ENCODE results near the gene FOXE3.
A peak's percentile ranks its signal among the peaks of the same experiment; 100 is the strongest.

FOXE3 gene

DNA sequence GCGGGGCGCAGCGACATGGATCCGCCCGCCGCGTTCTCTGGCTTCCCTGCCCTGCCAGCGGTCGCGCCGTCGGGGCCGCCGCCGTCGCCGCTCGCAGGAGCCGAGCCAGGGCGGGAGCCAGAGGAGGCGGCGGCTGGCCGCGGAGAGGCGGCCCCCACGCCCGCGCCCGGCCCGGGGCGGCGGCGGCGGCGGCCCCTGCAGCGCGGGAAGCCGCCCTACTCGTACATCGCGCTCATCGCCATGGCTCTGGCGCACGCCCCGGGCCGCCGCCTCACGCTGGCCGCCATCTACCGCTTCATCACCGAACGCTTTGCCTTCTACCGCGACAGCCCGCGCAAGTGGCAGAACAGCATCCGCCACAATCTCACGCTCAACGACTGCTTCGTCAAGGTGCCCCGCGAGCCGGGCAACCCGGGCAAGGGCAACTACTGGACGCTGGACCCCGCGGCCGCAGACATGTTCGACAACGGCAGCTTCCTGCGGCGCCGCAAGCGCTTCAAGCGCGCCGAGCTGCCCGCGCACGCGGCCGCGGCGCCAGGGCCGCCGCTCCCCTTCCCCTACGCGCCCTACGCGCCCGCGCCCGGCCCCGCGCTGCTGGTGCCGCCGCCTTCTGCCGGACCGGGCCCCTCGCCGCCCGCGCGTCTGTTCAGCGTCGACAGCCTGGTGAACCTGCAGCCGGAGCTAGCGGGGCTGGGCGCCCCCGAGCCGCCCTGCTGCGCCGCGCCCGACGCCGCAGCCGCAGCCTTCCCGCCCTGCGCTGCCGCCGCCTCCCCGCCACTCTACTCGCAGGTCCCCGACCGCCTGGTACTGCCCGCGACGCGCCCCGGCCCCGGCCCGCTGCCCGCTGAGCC, 459 bp downstream of the FOXE3 start:
- H3K36me3 Mint-ChIP-seq (ENCODE audit: low read depth): no peaks in the 10 kb centered on the region
- H3K27ac Mint-ChIP-seq: no peak overlapping the region
- peaks cover 3% of the 10 kb centered on the region for H3K4me1 Mint-ChIP-seq
- DNase-seq (no peak), ATAC-seq (peak; percentile 40)
- no peaks in the 10 kb centered on the region for H3K9me3 Mint-ChIP-seq
- peaks cover 51% of the 10 kb centered on the region for H3K27me3 Mint-ChIP-seq
- H3K4me3 Mint-ChIP-seq: no peak overlapping the region

DNA sequence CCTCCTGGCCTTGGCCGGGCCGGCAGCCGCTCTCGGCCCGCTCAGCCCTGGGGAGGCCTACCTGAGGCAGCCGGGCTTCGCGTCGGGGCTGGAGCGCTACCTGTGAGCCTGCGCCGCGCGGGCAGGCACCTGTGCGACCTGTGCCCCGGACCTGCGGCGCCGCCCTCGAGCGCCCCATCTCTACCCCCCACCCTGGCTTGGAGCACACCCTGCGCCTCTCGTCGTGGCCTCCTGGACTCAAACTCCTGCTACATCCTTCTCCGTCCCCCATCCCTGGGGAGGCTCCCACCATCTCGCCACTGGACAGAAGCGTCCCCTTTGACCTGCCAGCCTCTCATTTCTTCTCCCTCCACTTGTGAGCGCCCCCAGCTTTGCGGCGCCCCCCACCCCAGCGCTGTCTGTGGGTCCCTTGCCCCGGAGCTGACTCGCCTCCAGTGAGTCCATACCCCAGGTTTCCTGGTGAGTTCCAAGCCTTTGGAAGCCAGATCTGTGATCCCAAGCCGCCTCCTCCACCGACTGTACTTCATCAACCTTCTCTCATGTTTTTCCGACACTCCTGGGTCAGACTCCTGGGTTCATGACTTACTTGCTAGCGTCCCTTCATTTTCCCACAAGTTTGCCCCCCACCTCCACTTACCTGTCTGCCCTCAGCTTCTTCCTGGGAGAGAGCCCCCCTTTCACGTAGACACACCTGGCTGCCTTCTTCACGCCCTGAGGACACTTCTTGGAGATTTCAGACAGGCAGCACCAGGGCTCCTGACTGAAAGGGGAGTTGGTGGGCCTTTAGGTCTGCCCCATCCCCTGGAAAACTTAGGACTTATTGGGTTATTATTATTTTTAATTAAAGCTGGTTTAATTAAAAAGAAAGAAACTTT, 1.3 kb downstream of the FOXE3 start:
- H3K4me1 Mint-ChIP-seq: peaks cover 3% of the 10 kb centered on the region
- ATAC-seq (peak; percentile 12), DNase-seq (no peak)
- no peaks in the 10 kb centered on the region for H3K9me3 Mint-ChIP-seq
- peaks cover 52% of the 10 kb centered on the region for H3K27me3 Mint-ChIP-seq
- peak overlapping the region; percentile 19 for H3K4me3 Mint-ChIP-seq
- no peaks in the 10 kb centered on the region for H3K36me3 Mint-ChIP-seq (ENCODE audit: low read depth)
- no peak overlapping the region for H3K27ac Mint-ChIP-seq

- H3K4me3 Mint-ChIP-seq: no peak overlapping the region
- DNase-seq: no peak
- no peak for ATAC-seq
- H3K27ac Mint-ChIP-seq: no peak overlapping the region
- H3K9me3 Mint-ChIP-seq: no peaks in the 10 kb centered on the region
- peaks cover 52% of the 10 kb centered on the region for H3K27me3 Mint-ChIP-seq
- no peaks in the 10 kb centered on the region for H3K36me3 Mint-ChIP-seq (ENCODE audit: low read depth)
- peaks cover 3% of the 10 kb centered on the region for H3K4me1 Mint-ChIP-seq
Measured at GRCh38 chr1:47418122-47418521, 2.0 kb downstream of the FOXE3 start.

DNA sequence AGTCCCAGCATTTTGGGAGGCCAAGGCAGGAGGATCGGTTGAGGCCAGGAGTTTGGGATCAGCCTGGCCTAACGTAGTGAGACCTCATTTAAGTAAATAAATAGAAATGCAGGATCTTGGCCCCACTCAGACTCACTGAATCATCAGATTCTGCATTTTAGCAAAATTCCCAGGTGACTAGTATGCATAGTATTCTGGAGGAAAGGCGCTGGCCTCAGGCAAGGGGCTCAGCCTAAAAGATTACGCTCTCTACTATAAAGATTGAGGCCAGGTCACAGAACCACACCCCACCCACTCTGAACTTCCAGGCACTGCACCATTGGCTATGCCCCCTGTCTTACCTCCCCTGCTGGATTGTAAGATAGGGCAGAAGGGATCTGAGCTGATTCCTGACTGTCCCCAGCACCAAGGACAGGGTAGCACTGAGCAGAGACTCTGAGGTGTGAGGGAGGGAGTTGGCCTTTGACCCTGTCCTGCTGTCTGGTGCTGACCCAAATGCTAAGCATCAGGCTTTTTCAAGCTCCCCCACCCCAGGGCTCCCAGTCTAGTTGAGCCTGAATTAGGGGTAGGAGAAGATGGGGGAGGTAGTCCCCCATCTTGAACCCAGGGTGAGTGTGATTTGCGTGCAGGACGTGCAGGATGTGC, 2.7 kb downstream of the FOXE3 start:
- H3K9me3 Mint-ChIP-seq: no peaks in the 10 kb centered on the region
- ATAC-seq (no peak), DNase-seq (no peak)
- peaks cover 51% of the 10 kb centered on the region for H3K27me3 Mint-ChIP-seq
- H3K27ac Mint-ChIP-seq: no peak overlapping the region
- H3K4me3 Mint-ChIP-seq: no peak overlapping the region
- no peaks in the 10 kb centered on the region for H3K36me3 Mint-ChIP-seq (ENCODE audit: low read depth)
- H3K4me1 Mint-ChIP-seq: peaks cover 3% of the 10 kb centered on the region

DNA sequence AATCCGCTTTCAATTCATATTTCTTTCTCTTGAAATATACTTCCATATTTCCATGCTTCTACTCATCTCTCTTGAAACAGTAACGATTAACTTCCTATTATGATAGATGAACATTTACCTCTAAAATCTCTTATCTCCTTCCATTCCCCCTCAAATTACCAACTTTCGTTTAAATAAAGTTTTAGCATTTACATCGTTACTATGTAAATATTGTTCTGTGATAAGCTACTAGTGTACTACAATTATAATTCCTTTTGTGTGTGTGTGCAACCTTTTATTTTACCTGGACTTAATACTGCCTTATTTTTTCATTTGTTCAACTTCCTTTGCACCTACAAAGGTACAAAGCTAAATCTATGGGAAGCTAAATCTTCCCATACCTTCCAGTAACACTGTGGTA, 4.5 kb downstream of the FOXE3 start:
- H3K4me1 Mint-ChIP-seq: peaks cover 3% of the 10 kb centered on the region
- H3K9me3 Mint-ChIP-seq: no peaks in the 10 kb centered on the region
- H3K27ac Mint-ChIP-seq: no peak overlapping the region
- no peak overlapping the region for H3K4me3 Mint-ChIP-seq
- peaks cover 43% of the 10 kb centered on the region for H3K27me3 Mint-ChIP-seq
- H3K36me3 Mint-ChIP-seq (ENCODE audit: low read depth): no peaks in the 10 kb centered on the region
- DNase-seq (no peak), ATAC-seq (no peak)

- Mint-ChIP-seq H3K27ac (no peak overlapping the region), H3K27me3 (peaks cover 21% of the 10 kb centered on the region), H3K4me3 (no peak overlapping the region), H3K4me1 (no peaks in the 10 kb centered on the region), H3K9me3 (no peaks in the 10 kb centered on the region), H3K36me3 (ENCODE audit: low read depth) (no peaks in the 10 kb centered on the region)
- ATAC-seq: no peak
- DNase-seq: no peak
Measured at GRCh38 chr1:47423872-47424271, 7.8 kb downstream of the FOXE3 start.

GRCh38 chr1:47424336-47424982, 8.4 kb downstream of the FOXE3 start:
- no peaks in the 10 kb centered on the region for H3K4me1 Mint-ChIP-seq
- no peaks in the 10 kb centered on the region for H3K36me3 Mint-ChIP-seq (ENCODE audit: low read depth)
- peaks cover 17% of the 10 kb centered on the region for H3K27me3 Mint-ChIP-seq
- no peak overlapping the region for H3K27ac Mint-ChIP-seq
- no peak overlapping the region for H3K4me3 Mint-ChIP-seq
- no peak for DNase-seq
- ATAC-seq: no peak
- H3K9me3 Mint-ChIP-seq: no peaks in the 10 kb centered on the region

DNA sequence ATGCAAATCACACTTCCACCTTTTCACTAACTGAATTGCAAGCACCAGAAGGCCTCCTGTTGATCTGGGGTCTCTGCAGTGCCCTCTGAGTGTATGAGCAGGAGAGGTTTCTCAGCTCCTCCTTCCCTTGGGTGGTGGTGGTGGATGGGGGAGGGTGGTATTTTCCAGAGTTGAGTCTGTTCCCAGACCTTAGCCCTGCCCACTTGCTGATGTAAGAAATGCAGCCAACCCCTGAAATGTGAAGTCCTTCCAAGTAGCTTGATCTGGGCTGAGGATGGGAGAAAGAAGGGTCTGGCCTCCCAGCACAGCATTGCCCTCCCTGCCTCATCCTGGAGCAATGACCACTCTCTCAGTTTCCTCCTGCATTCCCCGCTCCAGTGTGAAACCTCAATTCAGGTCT, 15.4 kb downstream of the FOXE3 start:
- Mint-ChIP-seq H3K27me3 (peaks cover 47% of the 10 kb centered on the region), H3K9me3 (no peaks in the 10 kb centered on the region), H3K4me1 (peaks cover 37% of the 10 kb centered on the region), H3K36me3 (ENCODE audit: low read depth) (no peaks in the 10 kb centered on the region), H3K27ac (no peak overlapping the region), H3K4me3 (no peak overlapping the region)
- ATAC-seq (peak; percentile 30), DNase-seq (no peak)

DNA sequence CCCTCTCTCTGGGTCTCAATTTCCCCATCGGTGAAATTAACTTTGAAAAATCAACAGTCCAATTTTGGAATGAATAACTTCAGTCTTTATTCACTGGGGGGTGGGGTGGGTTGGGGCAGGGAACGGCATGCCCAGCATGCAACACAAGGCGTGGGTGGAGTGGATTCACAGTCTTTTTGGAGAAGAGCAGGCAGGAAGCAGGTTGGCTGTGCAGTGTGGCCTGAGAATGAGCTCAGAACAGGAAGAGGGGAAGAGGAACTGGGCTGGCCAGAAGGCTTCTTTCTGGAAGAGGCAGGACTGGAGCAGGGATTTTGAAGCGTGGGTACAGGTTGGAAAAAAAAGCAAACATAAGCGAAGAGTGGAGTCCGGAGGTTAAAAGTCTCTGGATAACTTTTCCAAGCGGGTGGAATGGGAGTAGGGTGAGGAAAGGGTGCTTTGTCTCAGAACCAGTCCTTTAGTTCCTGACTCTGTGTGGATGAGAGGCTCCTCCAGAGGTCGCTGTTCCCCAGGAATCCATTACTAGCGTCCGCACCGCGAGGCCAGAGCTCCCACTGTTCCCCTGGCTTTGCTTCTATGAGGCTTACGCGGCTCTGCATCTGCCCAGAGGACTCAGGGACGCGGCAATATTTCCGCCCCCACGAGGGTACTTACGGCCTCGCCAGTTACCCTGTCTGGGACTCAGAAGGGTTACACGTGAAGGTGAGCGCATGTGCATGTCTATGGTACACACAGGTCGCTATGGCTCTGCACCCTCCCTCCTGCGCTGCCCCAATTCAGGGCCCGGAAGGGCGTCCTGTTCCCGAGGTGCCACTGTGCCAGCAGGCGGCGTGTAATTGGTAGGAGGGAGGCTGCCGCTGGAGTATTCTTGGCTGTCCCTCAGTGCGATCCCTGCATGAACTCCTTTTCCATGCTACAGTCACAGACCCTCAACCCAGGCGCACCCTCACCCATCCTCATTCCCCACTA, 16.3 kb downstream of the FOXE3 start:
- Mint-ChIP-seq H3K27me3 (peaks cover 47% of the 10 kb centered on the region), H3K36me3 (ENCODE audit: low read depth) (no peaks in the 10 kb centered on the region), H3K9me3 (no peaks in the 10 kb centered on the region), H3K4me1 (peaks cover 40% of the 10 kb centered on the region), H3K4me3 (peak overlapping the region; percentile 46), H3K27ac (no peak overlapping the region)
- peak; percentile 65 for DNase-seq
- ATAC-seq: peak; percentile 51

- Mint-ChIP-seq H3K27ac (no peak overlapping the region), H3K9me3 (no peaks in the 10 kb centered on the region), H3K4me1 (peaks cover 40% of the 10 kb centered on the region), H3K27me3 (peaks cover 47% of the 10 kb centered on the region), H3K4me3 (peak overlapping the region; percentile 46), H3K36me3 (ENCODE audit: low read depth) (no peaks in the 10 kb centered on the region)
- ATAC-seq (no peak), DNase-seq (no peak)
Measured at GRCh38 chr1:47433037-47433421, 16.9 kb downstream of the FOXE3 start.

DNA sequence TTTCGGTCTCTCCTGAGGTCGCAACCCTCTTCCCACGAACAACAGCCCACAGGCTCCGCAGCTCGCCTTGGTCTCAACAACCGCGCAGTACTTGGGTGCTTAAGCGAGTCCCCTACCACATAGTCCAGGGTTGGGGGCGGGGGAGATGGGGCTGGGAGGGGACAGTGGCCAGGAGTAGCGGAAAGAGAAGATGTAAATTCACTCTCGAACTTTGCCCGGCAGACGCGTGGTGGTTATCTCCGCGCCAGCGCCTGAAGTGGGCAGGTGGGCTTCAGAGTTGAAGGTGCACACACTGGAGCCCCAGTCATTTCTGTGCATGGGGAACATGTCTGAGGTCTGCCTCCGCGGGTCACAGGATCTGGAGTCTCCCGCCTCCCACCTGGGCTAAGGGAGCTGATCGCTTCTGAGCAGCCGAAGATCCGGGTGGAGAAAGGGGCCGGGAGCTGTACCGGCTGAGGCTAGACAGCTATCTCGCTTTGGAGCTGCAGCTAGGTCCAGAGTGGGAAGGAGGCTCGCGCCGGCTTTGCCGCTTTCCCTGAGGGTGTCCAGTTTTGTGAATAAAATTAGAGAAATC, 17.5 kb downstream of the FOXE3 start:
- no peak for ATAC-seq
- peak overlapping the region; percentile 46 for H3K4me3 Mint-ChIP-seq
- H3K9me3 Mint-ChIP-seq: no peaks in the 10 kb centered on the region
- peaks cover 47% of the 10 kb centered on the region for H3K27me3 Mint-ChIP-seq
- H3K36me3 Mint-ChIP-seq (ENCODE audit: low read depth): no peaks in the 10 kb centered on the region
- H3K4me1 Mint-ChIP-seq: peaks cover 40% of the 10 kb centered on the region
- DNase-seq: no peak
- no peak overlapping the region for H3K27ac Mint-ChIP-seq

DNA sequence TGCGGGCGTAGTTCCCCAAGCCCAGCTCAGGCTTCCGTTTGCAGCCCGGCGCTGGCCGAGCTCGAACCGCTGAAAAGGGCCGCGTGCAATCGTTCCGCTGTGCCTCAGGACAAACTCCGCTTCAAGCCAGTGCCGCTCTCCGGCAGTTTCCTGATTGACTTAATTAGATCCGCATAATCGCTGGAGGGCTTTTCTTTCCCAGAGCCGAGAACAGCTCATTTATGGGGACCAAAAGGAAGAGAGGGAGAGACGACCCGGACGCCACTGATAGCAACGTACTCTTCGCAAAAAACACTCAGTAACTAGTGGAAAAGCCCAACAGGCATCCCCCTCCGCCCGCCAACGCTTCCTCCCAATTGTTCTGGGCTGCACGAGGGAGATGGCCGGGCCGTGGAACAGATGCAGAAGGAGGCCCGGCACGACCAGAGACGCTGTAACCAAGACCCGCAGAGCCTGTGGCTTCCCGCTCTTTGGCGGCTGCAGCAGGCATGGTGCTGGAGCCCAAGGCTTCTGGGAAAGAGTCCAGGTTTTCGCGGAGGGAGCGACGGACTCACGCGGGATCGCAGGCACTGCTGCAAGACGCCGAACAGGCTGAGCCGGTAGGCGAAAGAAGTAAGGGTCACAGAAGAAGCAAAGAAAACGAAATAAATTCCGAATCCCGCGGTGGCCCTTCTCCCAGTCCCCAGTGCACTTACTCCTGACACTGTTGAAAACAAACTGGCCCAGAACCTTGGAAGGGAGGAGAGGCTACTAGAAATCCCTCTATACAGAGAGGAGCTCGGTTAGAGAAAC, 18.2 kb downstream of the FOXE3 start:
- no peaks in the 10 kb centered on the region for H3K36me3 Mint-ChIP-seq (ENCODE audit: low read depth)
- no peaks in the 10 kb centered on the region for H3K9me3 Mint-ChIP-seq
- peaks cover 45% of the 10 kb centered on the region for H3K27me3 Mint-ChIP-seq
- ATAC-seq: no peak
- peak overlapping the region; percentile 18 for H3K4me3 Mint-ChIP-seq
- DNase-seq: no peak
- H3K27ac Mint-ChIP-seq: no peak overlapping the region
- H3K4me1 Mint-ChIP-seq: peaks cover 40% of the 10 kb centered on the region
